Hepatocyte (in vitro differentiated cells): ENCODE results near the gene FH.

Experiments used
- EZH2 ChIP-seq: fragments of 200-600 bp; sonication (generic); IDR thresholded peaks from 2 replicates; pipeline ENCODE4 v1.6.1; 2016; ENCODE audit warnings: antibody characterized with exemption, mild to moderate bottlenecking, borderline replicate concordance
- EZH2phosphoT487 ChIP-seq: fragments of 200-600 bp; sonication (generic); IDR thresholded peaks from one replicate; pipeline ENCODE4 v1.6.1; 2018; ENCODE audit warnings: antibody characterized with exemption, mild to moderate bottlenecking, low read depth, moderate library complexity; ENCODE audit not compliant: unreplicated experiment, severe bottlenecking
- TF ChIP-seq, protein P1 (sequence below): fragments of 200-600 bp; sonication (generic); IDR thresholded peaks from 2 replicates; pipeline ENCODE4 v1.5.1; 2016; ENCODE audit warnings: antibody characterized with exemption, mild to moderate bottlenecking; ENCODE audit not compliant: poor library complexity

DNA sequence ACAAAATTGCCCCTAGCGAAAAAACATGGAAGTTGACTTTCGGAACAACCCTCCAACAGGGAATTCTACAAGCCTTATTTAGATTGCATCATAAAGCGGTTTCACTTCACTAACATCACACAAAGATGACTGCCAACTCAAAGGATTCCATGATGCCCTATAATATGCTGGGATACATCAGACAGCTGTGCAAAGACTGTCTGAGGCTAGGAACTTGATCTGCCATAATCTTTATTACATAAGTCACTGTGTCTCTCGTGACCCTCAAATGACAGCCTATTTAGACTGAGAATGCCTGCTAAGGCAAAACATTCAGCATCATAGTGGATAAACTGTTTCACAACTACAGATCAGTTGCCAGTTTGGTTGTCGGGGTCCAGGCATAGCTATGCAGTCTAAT lies 23.8 kb downstream of the FH start:
- TF ChIP-seq, protein P1, sequence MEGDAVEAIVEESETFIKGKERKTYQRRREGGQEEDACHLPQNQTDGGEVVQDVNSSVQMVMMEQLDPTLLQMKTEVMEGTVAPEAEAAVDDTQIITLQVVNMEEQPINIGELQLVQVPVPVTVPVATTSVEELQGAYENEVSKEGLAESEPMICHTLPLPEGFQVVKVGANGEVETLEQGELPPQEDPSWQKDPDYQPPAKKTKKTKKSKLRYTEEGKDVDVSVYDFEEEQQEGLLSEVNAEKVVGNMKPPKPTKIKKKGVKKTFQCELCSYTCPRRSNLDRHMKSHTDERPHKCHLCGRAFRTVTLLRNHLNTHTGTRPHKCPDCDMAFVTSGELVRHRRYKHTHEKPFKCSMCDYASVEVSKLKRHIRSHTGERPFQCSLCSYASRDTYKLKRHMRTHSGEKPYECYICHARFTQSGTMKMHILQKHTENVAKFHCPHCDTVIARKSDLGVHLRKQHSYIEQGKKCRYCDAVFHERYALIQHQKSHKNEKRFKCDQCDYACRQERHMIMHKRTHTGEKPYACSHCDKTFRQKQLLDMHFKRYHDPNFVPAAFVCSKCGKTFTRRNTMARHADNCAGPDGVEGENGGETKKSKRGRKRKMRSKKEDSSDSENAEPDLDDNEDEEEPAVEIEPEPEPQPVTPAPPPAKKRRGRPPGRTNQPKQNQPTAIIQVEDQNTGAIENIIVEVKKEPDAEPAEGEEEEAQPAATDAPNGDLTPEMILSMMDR, result no peak
- TF ChIP-seq EZH2 (no peak), EZH2phosphoT487 (no peak)
